Urinary bladder (tissue), 4 donors: ENCODE results near the gene PPIL6. TPM values are rescaled to one million over a fixed set of nuclear protein-coding genes. Genes with fewer than 3 reads are reported as not detected.
A peak's percentile ranks its signal among the peaks of the same experiment; 100 is the strongest.
"Not testable (repeated sequence)": the region's sequence is repeated elsewhere in the genome, so short reads cannot be mapped to it uniquely, and the experiment has no call there.

Source experiments
- DNase-seq: peaks from one replicate; pipeline ENCODE4 v3.0.0-alpha.2; 2015; ENCODE audit errors: extremely low spot score
- H3K27ac ChIP-seq: one replicate; pipeline ENCODE4 v1.5.1; 2013; ENCODE audit warnings: low read depth, mild to moderate bottlenecking, moderate library complexity
- H3K36me3 ChIP-seq: one replicate; pipeline ENCODE4 v1.6.1; 2013; ENCODE audit warnings: mild to moderate bottlenecking, moderate library complexity; ENCODE audit not compliant: insufficient read depth
- H3K4me1 ChIP-seq: one replicate; pipeline ENCODE4 v1.6.1; 2013; ENCODE audit warnings: mild to moderate bottlenecking, moderate library complexity; ENCODE audit not compliant: insufficient read depth
- H3K4me3 ChIP-seq: one replicate; pipeline ENCODE4 v1.5.1; 2013; ENCODE audit warnings: low read depth, low read length
- WGBS: extraction: QIAGEN DNeasy Blood & Tissue Kit; methylation state at CpG from one replicate; pipeline ENCODE4 v1.1.7; 2013; 5-methylcytosine and 5-hydroxymethylcytosine counted together
- polyA plus RNA-seq: library from polyadenylated mRNA; stranded (reverse); fragments of 200-250 nt; gene quantifications from one replicate; pipeline ENCODE4 v1.2.3, GENCODE V29; 2013
- total RNA-seq: library from RNA; depleted of rRNA; stranded (reverse); fragments of >200 nt; gene quantifications from one replicate; pipeline ENCODE4 v1.2.3, GENCODE V29; 2014
- donor health status: healthy with polysubstance abuse.
- donor health status: healthy.

PPIL6 gene
- total and polyA plus RNA-seq, 2 donors, result 4.3 to 11.9 TPM

- H3K36me3 ChIP-seq, H3K4me3 ChIP-seq, H3K4me1 ChIP-seq, DNase-seq, H3K27ac ChIP-seq: not testable (repeated sequence)
- 92% methylated on average over 5 of the region's 5 CpGs for WGBS
These were observed 75.9 kb downstream of the PPIL6 start for GRCh38 chr6:109364382-109365078.

GRCh38 chr6:109363753-109364152 is 76.7 kb downstream of the PPIL6 start:
- no peak overlapping the region for H3K4me3 ChIP-seq
- no peak overlapping the region for H3K27ac ChIP-seq
- DNase-seq, result no peak
- H3K36me3 ChIP-seq, result peaks cover 1% of the 10 kb centered on the region
- WGBS, result 95% methylated on average over 2 of the region's 2 CpGs
- H3K4me1 ChIP-seq, result no peaks in the 10 kb centered on the region

GRCh38 chr6:109362102-109362884 is 78.1 kb downstream of the PPIL6 start:
- Histone ChIP-seq H3K4me3 (no peak overlapping the region), H3K36me3 (peaks cover 1% of the 10 kb centered on the region), H3K4me1 (no peaks in the 10 kb centered on the region), H3K27ac (no peak overlapping the region)
- WGBS, result 96% methylated on average over 7 of the region's 7 CpGs
- DNase-seq, result no peak

GRCh38 chr6:109360791-109361190 is 79.6 kb downstream of the PPIL6 start:
- H3K4me3 ChIP-seq, result no peak overlapping the region
- H3K36me3 ChIP-seq, result no peaks in the 10 kb centered on the region
- H3K27ac ChIP-seq, result no peak overlapping the region
- no peak for DNase-seq
- no peaks in the 10 kb centered on the region for H3K4me1 ChIP-seq

- 100% methylated on average over 1 of the region's 1 CpG for WGBS
- no peak for DNase-seq
- H3K4me1 ChIP-seq, result no peaks in the 10 kb centered on the region
- H3K36me3 ChIP-seq, result no peaks in the 10 kb centered on the region
- H3K27ac ChIP-seq, result no peak overlapping the region
- H3K4me3 ChIP-seq, result no peak overlapping the region
These were observed 80.1 kb downstream of the PPIL6 start for GRCh38 chr6:109360281-109360680.

- H3K4me3 ChIP-seq, result no peak overlapping the region
- WGBS, result 98% methylated on average over 2 of the region's 2 CpGs
- no peak for DNase-seq
- H3K36me3 ChIP-seq, result no peaks in the 10 kb centered on the region
- H3K27ac ChIP-seq, result no peak overlapping the region
- no peaks in the 10 kb centered on the region for H3K4me1 ChIP-seq
These were observed 81.2 kb downstream of the PPIL6 start for GRCh38 chr6:109359248-109359647.

GRCh38 chr6:109358204-109358603 is 82.2 kb downstream of the PPIL6 start:
- Histone ChIP-seq H3K36me3 (no peaks in the 10 kb centered on the region), H3K4me1 (no peaks in the 10 kb centered on the region), H3K27ac (no peak overlapping the region), H3K4me3 (no peak overlapping the region)
- DNase-seq, result no peak

GRCh38 chr6:109356237-109356636 is 84.2 kb downstream of the PPIL6 start:
- Histone ChIP-seq H3K4me1 (no peaks in the 10 kb centered on the region), H3K27ac (no peak overlapping the region), H3K36me3 (no peaks in the 10 kb centered on the region), H3K4me3 (no peak overlapping the region)
- WGBS, result 100% methylated on average over 3 of the region's 3 CpGs
- no peak for DNase-seq

- H3K4me3 ChIP-seq, result no peak overlapping the region
- 90% methylated on average over 5 of the region's 5 CpGs for WGBS
- no peaks in the 10 kb centered on the region for H3K36me3 ChIP-seq
- no peaks in the 10 kb centered on the region for H3K4me1 ChIP-seq
- H3K27ac ChIP-seq, result no peak overlapping the region
- DNase-seq, result no peak
These were observed 88.9 kb downstream of the PPIL6 start for GRCh38 chr6:109351231-109352130.

- H3K4me1 ChIP-seq, result no peaks in the 10 kb centered on the region
- 40% methylated on average over 3 of the region's 3 CpGs for WGBS
- H3K4me3 ChIP-seq, result no peak overlapping the region
- no peaks in the 10 kb centered on the region for H3K36me3 ChIP-seq
- H3K27ac ChIP-seq, result no peak overlapping the region
- DNase-seq, result peak; percentile 37
These were observed 90.9 kb downstream of the PPIL6 start for GRCh38 chr6:109349419-109349987.

GRCh38 chr6:109348226-109348625 is 92.2 kb downstream of the PPIL6 start:
- Histone ChIP-seq H3K27ac (no peak overlapping the region), H3K36me3 (no peaks in the 10 kb centered on the region), H3K4me3 (no peak overlapping the region), H3K4me1 (no peaks in the 10 kb centered on the region)
- DNase-seq, result no peak
- WGBS, result 81% methylated on average over 8 of the region's 8 CpGs

- H3K4me1 ChIP-seq, result no peaks in the 10 kb centered on the region
- no peak for DNase-seq
- no peak overlapping the region for H3K27ac ChIP-seq
- no peak overlapping the region for H3K4me3 ChIP-seq
- WGBS, result 40% methylated on average over 3 of the region's 3 CpGs
- no peaks in the 10 kb centered on the region for H3K36me3 ChIP-seq
These were observed 92.6 kb downstream of the PPIL6 start for GRCh38 chr6:109347779-109348178.

- H3K4me1 ChIP-seq, result no peaks in the 10 kb centered on the region
- whole genome bisulfite sequencing, result 90% methylated on average over 4 of the region's 4 CpGs
- no peak for DNase-seq
- no peaks in the 10 kb centered on the region for H3K36me3 ChIP-seq
- H3K27ac ChIP-seq, result no peak overlapping the region
- no peak overlapping the region for H3K4me3 ChIP-seq
These were observed 94.4 kb downstream of the PPIL6 start for GRCh38 chr6:109345986-109346385.
